Occipital lobe (tissue), 2 donors: ENCODE data around the gene SKOR1. TPM values are rescaled to one million over a fixed set of nuclear protein-coding genes. Genes with fewer than 3 reads are reported as not detected.

Source experiments
- DNase-seq: peaks from one replicate; lab custom pipeline; 2025; lab: John Stamatoyannopoulos, UW
- total RNA-seq: library from RNA; depleted of rRNA; stranded (reverse); fragments of >200 nt; gene quantifications from one replicate; pipeline ENCODE4 v1.2.3, GENCODE V29; 2014

The SKOR1 gene
- total RNA-seq, 1 donor from 2014 or later: 0.16 TPM

DNA sequence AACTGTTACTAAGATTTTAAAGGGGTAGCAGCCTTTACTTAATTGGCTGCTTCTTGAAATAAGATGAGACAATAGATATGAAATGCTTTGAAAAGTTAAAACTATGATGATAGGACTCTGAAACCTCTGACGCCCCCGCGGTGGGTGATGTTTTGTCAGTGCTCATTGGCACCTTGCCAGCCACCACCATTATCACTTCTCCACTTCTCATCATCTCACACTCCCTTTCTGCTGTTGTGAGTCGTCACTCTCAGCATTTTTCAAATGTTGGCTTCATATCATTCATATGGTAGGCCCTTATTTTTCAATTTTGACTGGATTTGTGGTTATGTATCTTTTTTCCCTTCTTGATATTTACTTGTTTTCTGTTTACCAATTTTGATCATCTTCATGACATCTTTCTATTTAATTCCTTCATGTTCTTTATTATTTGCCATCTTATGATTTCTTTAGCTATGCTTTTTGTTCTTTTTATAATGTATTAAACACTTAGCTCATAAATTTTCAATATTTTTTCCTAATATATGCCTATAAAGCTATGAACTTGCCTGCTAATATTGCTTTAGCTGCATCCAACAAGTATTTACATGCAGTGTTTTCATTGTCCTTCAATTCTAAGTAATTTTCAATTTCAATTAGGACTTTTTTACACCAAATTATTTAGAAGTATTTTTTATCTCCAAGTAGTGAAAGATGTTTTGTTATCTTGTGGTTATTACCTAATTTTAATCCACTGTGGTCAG lies 30.3 kb upstream of the SKOR1 start:
- DNase-seq: no peak

DNA sequence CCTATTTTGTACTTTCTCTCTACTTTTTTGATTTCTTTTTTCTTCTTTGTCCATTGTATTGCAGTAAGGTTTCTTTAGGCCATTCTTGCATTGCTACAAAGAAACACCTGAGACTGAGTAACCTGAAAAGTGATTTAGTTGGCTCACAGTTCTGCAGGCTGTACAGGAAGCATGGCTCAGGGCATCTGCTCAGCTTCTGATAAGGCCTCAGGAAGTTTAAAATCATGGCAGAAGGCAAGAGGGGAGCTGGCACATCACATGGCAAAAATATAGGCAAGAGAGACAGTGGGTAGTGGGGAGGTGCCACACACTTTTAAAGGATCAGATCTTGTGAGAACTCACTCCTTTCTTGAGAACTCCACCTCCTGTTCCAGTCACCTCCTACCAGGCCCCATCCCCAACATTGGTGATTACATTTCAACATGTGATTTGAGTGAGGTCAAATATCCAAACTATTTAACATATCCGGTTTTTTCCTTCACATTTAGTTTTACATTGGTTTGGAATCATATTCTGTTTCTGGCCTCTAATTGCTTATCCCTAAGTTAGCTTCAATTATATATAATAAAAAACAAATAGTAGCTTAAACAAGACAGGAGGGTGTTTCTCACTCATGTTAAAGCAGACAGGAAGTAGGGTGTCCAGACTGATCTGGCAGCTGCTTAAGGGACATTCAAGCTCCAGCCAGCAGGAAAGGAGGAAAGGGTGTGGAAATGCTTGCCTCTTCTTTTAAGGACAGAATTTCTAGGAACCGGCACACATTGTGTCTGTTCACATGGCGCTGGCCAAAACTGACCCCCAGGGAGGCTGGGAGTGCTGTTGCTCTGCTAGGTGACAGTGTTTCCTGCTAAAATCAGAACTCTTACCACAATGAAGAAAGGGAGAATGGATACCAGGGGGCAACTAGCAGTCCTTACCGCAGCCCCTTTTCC lies 28.8 kb upstream of the SKOR1 start:
- no peak for DNase-seq

GRCh38 chr15:67799801-67800205 lies 25.5 kb upstream of the SKOR1 start:
- no peak for DNase-seq

DNA sequence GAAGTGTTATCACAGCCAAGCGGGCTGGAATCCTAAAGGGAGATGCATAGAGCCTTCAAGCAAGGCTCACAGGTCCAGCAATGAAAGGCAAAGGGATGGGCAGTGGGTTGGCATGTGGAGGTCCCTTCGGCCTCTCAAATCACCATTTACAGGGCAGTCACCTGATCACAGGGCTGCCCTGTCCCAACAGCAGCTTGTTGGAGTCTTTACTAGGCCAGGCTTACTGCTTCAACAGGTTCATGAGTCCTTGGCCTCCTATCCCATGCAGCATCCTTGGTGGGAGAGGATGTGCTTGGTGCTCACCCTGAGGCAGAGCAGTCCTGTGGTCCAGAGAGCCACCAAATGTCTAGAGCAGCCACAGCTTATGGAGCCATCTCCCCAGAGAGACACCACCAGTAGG lies 24.2 kb upstream of the SKOR1 start:
- DNase-seq: no peak

- no peak for DNase-seq
Observed at GRCh38 chr15:67801926-67802914, 23.1 kb upstream of the SKOR1 start.

- no peak for DNase-seq
Observed at GRCh38 chr15:67803299-67803698, 22.0 kb upstream of the SKOR1 start.

GRCh38 chr15:67803996-67804843 lies 21.1 kb upstream of the SKOR1 start:
- DNase-seq: no peak

DNA sequence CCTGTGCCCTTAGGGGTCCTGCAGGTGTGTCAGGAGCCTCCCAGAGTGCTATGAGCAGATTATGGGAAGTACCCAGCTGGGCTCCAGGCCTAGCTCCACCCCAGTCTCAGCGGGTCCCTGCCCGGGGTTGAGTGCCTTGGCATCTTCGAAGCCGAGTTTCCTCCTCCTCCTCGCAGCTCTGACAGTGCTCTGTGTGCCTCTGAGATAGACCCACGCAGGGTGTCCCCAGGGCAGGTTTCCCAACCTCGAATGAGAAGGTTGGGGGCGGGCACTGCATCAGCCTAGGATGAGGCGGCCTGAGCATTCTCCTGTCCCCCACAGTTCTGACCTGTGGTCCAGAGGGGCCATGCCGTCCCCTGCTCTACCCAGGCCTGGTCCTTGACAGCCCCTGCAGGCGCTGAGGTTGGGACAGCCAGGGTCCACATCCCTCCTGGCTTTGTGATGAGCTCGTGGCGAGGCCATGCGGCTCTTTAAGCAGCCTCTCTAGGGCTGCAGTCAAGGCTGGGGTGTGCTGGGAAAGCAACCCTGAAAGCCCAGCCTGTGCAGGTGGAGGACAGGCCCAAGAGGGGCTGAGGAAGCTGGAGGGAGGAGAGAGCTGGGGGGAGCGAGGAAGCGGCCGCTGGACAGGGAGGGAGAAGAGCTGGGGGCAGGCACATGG lies 20.2 kb upstream of the SKOR1 start:
- no peak for DNase-seq

DNA sequence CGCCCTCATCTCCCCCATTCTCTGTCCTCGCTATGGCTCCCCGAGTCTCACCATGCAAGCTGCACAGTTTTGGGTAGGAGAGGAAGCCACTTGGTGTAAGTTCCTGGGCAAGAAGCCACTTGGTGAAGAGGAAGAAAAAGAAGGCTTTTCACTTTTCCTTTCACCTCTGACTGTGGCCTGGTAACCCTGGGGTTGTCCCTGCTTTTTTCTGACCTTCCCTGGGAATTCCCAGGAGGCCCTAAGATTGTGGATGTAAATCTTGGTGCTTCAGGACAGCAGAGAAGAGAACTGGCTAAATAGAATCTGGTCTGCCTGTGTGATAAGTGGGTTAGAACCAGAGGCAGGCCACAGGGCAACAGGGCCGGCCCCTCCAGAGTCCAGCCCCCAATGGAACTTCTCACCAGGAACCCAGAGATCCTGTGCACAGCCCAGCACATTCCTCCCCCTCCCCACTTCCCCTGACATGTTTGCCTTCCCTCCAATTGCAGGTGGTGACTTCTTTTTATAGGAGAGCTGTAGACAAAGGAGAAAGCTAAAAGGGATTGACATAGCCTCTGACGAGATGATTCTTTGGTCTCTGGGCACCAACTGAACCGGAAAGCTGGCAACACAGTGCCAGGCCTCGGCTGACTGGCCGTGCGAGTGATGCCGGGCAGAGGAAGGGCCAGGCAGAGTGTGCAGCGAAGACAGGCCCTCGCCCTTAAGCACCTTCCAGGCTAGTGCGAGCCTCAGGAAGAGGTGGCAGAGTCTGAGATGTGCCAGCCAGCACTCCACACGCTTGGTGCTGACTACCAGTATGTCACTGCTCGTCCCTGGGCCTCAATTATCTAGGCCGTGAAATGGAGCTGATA lies 19.4 kb upstream of the SKOR1 start:
- no peak for DNase-seq

DNA sequence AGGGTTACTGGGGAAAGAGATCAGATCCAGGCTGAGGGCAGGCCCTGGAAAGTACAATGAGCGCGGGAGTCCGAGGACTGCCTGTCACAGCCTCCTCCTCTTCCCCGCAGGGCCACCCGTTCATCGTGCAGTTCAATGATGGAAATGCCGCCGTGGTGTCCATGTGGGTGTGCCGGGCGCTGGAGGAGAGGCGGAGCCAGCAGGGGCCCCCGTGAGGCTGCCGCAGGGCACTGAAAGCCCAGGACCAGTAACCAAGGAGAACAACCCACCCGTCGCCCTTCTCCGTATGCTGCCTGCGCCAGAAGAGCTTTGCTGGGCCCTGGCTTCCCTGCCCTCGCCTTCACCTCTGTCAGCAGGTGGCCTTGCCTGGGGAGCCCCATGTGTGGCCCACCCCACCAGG lies 18.8 kb upstream of the SKOR1 start:
- no peak for DNase-seq

DNA sequence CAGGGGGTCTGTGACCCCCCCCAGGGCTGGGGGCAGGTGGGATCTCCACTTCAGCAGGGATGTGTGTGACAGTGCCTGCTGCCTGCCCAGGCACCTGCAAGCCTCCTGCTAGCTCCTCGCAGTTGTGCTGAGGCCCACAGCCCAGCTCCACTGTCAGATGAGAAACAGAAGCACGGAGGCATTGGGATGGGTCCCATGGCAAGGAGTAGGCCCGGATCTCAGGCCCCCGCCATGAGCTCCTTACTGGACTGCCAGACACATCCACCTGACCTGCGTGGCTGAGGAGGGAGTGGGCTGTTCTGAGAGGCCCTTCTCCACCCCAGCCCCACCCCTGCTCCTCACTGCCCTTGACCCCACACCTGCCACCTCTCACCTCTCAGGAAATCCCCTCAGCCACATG lies 18.2 kb upstream of the SKOR1 start:
- no peak for DNase-seq

DNA sequence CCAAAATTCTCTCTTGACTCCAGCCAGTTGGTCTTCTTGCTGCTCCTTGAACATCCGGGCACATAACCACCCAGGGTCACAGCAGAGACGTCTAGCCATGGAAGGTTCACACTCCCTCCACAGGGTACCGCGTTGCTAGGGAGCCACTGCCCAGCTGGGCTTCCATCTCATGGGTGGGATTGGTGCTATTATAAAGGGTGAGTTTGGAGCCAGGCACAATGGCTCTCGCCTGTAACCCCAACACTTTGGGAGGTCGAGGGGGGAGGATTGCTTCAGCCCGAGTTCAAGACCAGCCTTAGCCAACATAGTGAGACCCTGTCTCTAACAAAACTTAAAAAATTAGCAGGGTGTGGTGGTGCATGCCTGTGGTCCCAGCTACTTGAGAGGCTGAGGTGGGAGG lies 17.5 kb upstream of the SKOR1 start:
- DNase-seq: no peak

GRCh38 chr15:67808821-67809220 lies 16.5 kb upstream of the SKOR1 start:
- no peak for DNase-seq

GRCh38 chr15:67809441-67809840 lies 15.9 kb upstream of the SKOR1 start:
- DNase-seq: no peak

DNA sequence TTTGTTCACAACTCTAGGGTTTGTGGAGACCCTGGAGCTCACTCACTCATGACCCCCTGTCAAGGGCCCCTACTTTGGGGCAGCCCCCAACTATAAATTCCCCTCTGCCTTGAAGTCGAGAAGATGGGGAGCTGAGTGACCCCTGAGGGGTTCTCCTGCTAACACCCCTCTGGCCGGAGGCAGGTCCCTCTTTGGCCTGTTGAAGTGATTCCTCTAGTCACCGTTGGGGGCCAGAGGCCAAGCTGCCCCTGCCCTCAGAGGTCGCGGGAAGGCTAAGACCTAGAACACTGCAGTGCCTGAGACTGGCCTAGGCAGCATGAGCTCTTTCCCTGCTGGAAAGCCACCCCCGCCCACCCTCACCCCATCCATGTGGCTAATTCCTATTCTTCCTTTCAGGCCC lies 15.4 kb upstream of the SKOR1 start:
- DNase-seq: no peak

DNA sequence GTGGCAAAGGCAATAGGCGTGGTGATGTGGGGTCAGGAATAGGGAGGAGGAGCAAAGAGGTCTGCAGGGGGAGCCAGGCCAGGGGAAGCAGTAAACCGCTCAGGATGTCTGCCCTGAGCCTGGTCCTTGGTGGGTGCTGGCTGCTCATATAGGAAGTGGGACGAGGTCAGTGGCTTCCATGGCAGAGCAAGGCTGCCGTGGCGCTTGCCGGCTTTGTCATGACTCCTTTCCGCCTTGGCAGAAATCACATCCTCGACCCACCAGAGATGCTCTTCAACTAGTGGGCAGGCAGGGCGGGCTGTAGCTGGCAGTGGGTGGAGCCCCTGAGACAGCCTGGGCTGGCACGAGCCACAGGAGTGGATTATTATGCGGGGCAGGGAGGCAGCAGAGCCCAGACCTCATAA lies 13.1 kb upstream of the SKOR1 start:
- no peak for DNase-seq

DNA sequence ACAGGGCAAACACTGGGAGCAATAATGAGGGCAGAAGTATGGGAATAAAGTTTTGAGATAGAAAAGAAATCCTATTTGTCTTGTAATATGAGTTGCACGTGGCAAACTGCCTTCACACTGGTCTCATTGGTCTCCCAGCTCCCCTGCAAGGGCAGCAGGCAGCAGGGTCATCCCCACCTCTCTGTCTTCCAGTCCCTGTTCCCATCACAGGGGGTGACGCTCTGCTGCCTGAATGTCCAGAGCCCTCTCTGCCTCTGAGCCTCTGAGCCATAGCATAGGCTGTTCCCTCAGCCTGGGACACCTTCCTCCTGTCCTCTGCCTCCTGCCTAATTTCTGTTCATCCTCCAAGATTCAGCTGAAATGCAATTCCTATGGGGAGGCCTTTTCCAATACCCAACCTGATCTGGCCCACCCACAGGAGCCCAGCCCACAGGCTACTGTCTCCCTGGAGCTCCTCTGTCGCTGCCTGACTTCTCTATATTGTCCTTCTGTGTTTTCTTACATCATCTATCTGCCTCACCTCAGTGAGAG lies 12.1 kb upstream of the SKOR1 start:
- no peak for DNase-seq

DNA sequence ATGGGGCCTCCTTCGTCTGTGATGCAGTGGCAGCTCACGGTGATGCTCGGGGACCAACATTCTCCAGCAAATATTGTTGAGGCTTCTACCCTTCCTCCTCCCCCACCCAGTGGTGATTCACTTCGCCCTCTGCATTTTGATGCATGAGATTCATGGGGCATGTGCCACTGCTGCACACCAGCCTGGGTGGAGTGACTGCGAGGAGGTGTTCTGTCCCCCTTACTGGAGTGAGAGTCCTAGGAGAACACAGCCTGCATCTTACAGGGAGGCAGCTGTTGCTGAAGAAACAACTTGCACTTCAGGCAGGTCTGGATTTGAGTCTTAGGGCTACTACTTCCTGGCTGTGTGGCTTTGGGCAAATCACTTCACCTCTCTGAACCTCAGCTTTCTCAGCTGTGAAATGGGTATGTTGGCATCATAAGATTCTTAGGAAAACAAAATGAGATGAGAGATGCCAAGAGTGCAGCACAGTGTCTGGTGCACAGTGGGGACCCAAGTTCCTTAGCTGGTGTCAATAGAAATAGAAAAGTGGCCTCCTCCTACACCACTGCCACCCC lies 10.2 kb upstream of the SKOR1 start:
- DNase-seq: no peak

GRCh38 chr15:67816668-67817067 lies 8.6 kb upstream of the SKOR1 start:
- DNase-seq: no peak
